ENCODE results near the gene THPO. TPM values are rescaled to one million over a fixed set of nuclear protein-coding genes. Genes with fewer than 3 reads are reported as not detected.

THPO gene
- polyA plus RNA-seq, 1 donor (not counting 4 experiments of a cell fraction or from before 2014, with no cell fraction given), result not detected

DNA sequence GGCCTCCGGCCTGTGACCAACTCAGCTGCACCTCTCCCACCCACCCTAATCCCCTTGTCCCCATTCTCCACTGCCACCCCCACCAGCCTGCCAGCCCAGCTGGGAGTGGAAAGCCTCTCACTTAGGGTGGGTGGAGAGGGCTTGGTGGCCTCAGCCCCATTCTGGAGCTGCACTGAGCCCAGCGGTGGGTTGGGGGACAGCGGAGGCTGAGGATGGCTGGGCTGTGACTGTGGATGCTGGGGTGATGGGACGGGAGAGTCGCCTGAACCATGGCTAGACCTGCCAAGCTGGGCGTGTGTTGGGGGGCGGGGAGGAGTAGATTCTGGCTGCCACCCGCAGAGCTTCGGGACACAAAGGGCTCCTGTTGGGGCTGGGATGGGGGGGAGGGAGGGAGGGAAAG is 18.4 kb downstream of the THPO start:
- peaks cover 16% of the 10 kb centered on the region for H3K79me2 ChIP-seq (ENCODE audit: control insufficient read depth, insufficient read depth, low read length)
- peaks cover 4 to 5% of the 10 kb centered on the region in 2 experiments for H3K36me3 ChIP-seq (ENCODE audit: control insufficient read depth in 2 of 2, extremely low read depth in 1 of 2, insufficient read depth in 2 of 2, low read length in 2 of 2)
- H2AFZ ChIP-seq (ENCODE audit: control insufficient read depth, low read length), result no peak overlapping the region
- H3K9me3 ChIP-seq (ENCODE audit: control insufficient read depth, low read depth, low read length), result no peaks in the 10 kb centered on the region
- TF ChIP-seq EZH2 (IDR thresholded peaks at IDR 0.05; ENCODE audit: low read length) (no peak), CTCF (optimal IDR thresholded peaks at IDR 0.05 in 1 of 3, IDR thresholded peaks at IDR 0.05 in 1 of 3, conservative IDR thresholded peaks at IDR 0.05 in 1 of 3; ENCODE audit: extremely low read depth in 1 of 3, insufficient read depth in 2 of 3, low read length in 3 of 3) (no peak)
- no peaks in the 10 kb centered on the region for H3K9me1 ChIP-seq (ENCODE audit: control insufficient read depth, extremely low read depth, insufficient read depth, low read length)
- no peaks in the 10 kb centered on the region for H4K20me1 ChIP-seq (ENCODE audit: control insufficient read depth, extremely low read depth, insufficient read depth, low read length)
- H3K4me1 ChIP-seq (ENCODE audit: control insufficient read depth, extremely low read depth, insufficient read depth, low read length), result peaks cover 21% of the 10 kb centered on the region
- FAIRE-seq, result no peak
- H3K4me3 ChIP-seq (ENCODE audit: control insufficient read depth in 2 of 3, extremely low read depth in 1 of 3, insufficient read depth in 2 of 3, low read depth in 1 of 3, low read length in 3 of 3), result no peak overlapping the region
- DNase-seq (ENCODE audit: low read depth, low spot score), result no peak
- H3K9ac ChIP-seq (ENCODE audit: control insufficient read depth, extremely low read depth, insufficient read depth, low read length), result no peak overlapping the region
- H3K27me3 ChIP-seq (ENCODE audit: control insufficient read depth, extremely low read depth, insufficient read depth, low read length), result no peaks in the 10 kb centered on the region
- H3K4me2 ChIP-seq (ENCODE audit: control insufficient read depth, extremely low read depth, insufficient read depth, low read depth, low read length), result no peak overlapping the region
- H3K27ac ChIP-seq (ENCODE audit: control insufficient read depth, insufficient read depth, low read length), result no peak overlapping the region
- dilution Hi-C loops (cut with MboI; ENCODE audit: extremely low pct_ligation_motif_present, low sequenced_read_pairs), result no loop called here

- H3K9me3 ChIP-seq (ENCODE audit: control insufficient read depth, low read depth, low read length), result no peaks in the 10 kb centered on the region
- H3K79me2 ChIP-seq (ENCODE audit: control insufficient read depth, insufficient read depth, low read length), result peaks cover 9% of the 10 kb centered on the region
- H3K4me2 ChIP-seq (ENCODE audit: control insufficient read depth, extremely low read depth, insufficient read depth, low read depth, low read length), result no peak overlapping the region
- no peak for DNase-seq (ENCODE audit: low read depth, low spot score)
- H2AFZ ChIP-seq (ENCODE audit: control insufficient read depth, low read length), result no peak overlapping the region
- dilution Hi-C loops (cut with MboI; ENCODE audit: extremely low pct_ligation_motif_present, low sequenced_read_pairs), result no loop called here
- H3K9ac ChIP-seq (ENCODE audit: control insufficient read depth, extremely low read depth, insufficient read depth, low read length), result no peak overlapping the region
- no peaks in the 10 kb centered on the region for H4K20me1 ChIP-seq (ENCODE audit: control insufficient read depth, extremely low read depth, insufficient read depth, low read length)
- H3K27me3 ChIP-seq (ENCODE audit: control insufficient read depth, extremely low read depth, insufficient read depth, low read length), result no peaks in the 10 kb centered on the region
- H3K36me3 ChIP-seq (ENCODE audit: control insufficient read depth in 2 of 2, extremely low read depth in 1 of 2, insufficient read depth in 2 of 2, low read length in 2 of 2), result peaks cover 3 to 5% of the 10 kb centered on the region in 2 experiments
- no peak for FAIRE-seq
- H3K9me1 ChIP-seq (ENCODE audit: control insufficient read depth, extremely low read depth, insufficient read depth, low read length), result no peaks in the 10 kb centered on the region
- H3K4me3 ChIP-seq (ENCODE audit: control insufficient read depth in 2 of 3, extremely low read depth in 1 of 3, insufficient read depth in 2 of 3, low read depth in 1 of 3, low read length in 3 of 3), result no peak overlapping the region
- no peak for TF ChIP-seq CTCF (optimal IDR thresholded peaks at IDR 0.05 in 1 of 3, IDR thresholded peaks at IDR 0.05 in 1 of 3, conservative IDR thresholded peaks at IDR 0.05 in 1 of 3; ENCODE audit: extremely low read depth in 1 of 3, insufficient read depth in 2 of 3, low read length in 3 of 3)
- no peak for TF ChIP-seq EZH2 (IDR thresholded peaks at IDR 0.05; ENCODE audit: low read length)
- H3K4me1 ChIP-seq (ENCODE audit: control insufficient read depth, extremely low read depth, insufficient read depth, low read length), result peaks cover 14% of the 10 kb centered on the region
- H3K27ac ChIP-seq (ENCODE audit: control insufficient read depth, insufficient read depth, low read length), result no peak overlapping the region
Observed at GRCh38 chr3:184358921-184359350, 19.1 kb downstream of the THPO start.
